WTC11 (cell line): ENCODE results near the gene MAP4K4. TPM values are rescaled to one million over a fixed set of nuclear protein-coding genes. Genes with fewer than 3 reads are reported as not detected.

Experiments
- ATAC-seq: fragments of 200-7000 bp; cut with Tn5 transposase; 2 replicates; pipeline ENCODE4 v1.10.0; 2021; ENCODE audit warnings: mild to moderate bottlenecking, moderate library complexity
- CTCF ChIA-PET: fragments of 300-600 bp; sonication (Branson Sonifier 250); formaldehyde crosslinking; loops from one replicate; lab custom pipeline; 2021; ENCODE audit warnings: antibody characterized with exemption; lab: Charles Lee
- POLR2A ChIA-PET: fragments of 350-600 bp; sonication (Branson Sonifier 250); formaldehyde crosslinking; loops from one replicate; lab custom pipeline; 2021; ENCODE audit warnings: antibody characterized with exemption; lab: Charles Lee
- DNase-seq: peaks from one replicate; pipeline ENCODE4 v3.0.0; 2021; ENCODE audit warnings: low spot score
- H3K27ac Mint-ChIP-seq: 2 replicates; pipeline ENCODE4 v1.8.0; 2021; ENCODE audit warnings: mixed read lengths
- H3K27me3 Mint-ChIP-seq: 2 replicates; pipeline ENCODE4 v1.8.0; 2021; ENCODE audit warnings: low read depth, mild to moderate bottlenecking, moderate library complexity, mixed read lengths
- H3K36me3 Mint-ChIP-seq: 2 replicates; pipeline ENCODE4 v1.8.0; 2021; ENCODE audit warnings: mixed read lengths
- H3K4me1 Mint-ChIP-seq: 2 replicates; pipeline ENCODE4 v1.8.0; 2022; ENCODE audit warnings: mixed read lengths
- H3K4me3 Mint-ChIP-seq: 2 replicates; pipeline ENCODE4 v1.8.0; 2021; ENCODE audit warnings: mild to moderate bottlenecking, moderate library complexity, mixed read lengths
- H3K9me3 Mint-ChIP-seq: 2 replicates; pipeline ENCODE4 v1.8.0; 2021; ENCODE audit warnings: mixed read lengths
- ELF4 ChIP-seq: sonication (generic); formaldehyde crosslinking; IDR thresholded peaks from 2 replicates; pipeline ENCODE4 v1.8.1; 2022; ENCODE audit warnings: low read depth, mild to moderate bottlenecking, moderate library complexity, missing genetic modification reagents
- EMX1 ChIP-seq: fragments of 250-450 bp; sonication (Bioruptor Pico); IDR thresholded peaks from 2 replicates; pipeline ENCODE4 v1.8.0; 2021; ENCODE audit warnings: mild to moderate bottlenecking
- HMGA2 ChIP-seq: fragments of 250-450 bp; sonication (Bioruptor Pico); IDR thresholded peaks from 2 replicates; pipeline ENCODE4 v1.4.0; 2021; ENCODE audit warnings: mild to moderate bottlenecking, moderate library complexity
- MYBL2 ChIP-seq: sonication (generic); formaldehyde crosslinking; IDR thresholded peaks from 2 replicates; pipeline ENCODE4 v1.8.1; 2023; ENCODE audit warnings: mild to moderate bottlenecking, moderate library complexity, missing genetic modification reagents
- NR1H2 ChIP-seq: sonication (generic); formaldehyde crosslinking; IDR thresholded peaks from 2 replicates; pipeline ENCODE4 v1.9.0; 2021; ENCODE audit warnings: mild to moderate bottlenecking, moderate library complexity, missing genetic modification reagents
- ZNF219 ChIP-seq: sonication (generic); formaldehyde crosslinking; IDR thresholded peaks from 2 replicates; pipeline ENCODE4 v1.8.0; 2023; ENCODE audit warnings: missing genetic modification reagents, mild to moderate bottlenecking, borderline replicate concordance
- ZNF317 ChIP-seq: sonication (generic); formaldehyde crosslinking; IDR thresholded peaks from 2 replicates; pipeline ENCODE4 v1.8.1; 2023; ENCODE audit warnings: low read depth, mild to moderate bottlenecking, moderate library complexity, missing genetic modification reagents, borderline replicate concordance
- ZNF396 ChIP-seq: fragments of 250-450 bp; sonication (Bioruptor Pico); IDR thresholded peaks from 2 replicates; pipeline ENCODE4 v1.8.0; 2021; ENCODE audit warnings: mild to moderate bottlenecking, moderate library complexity, borderline replicate concordance
- ZNF423 ChIP-seq: fragments of 250-450 bp; sonication (Bioruptor Pico); IDR thresholded peaks from 2 replicates; pipeline ENCODE4 v2.1.2; 2022; ENCODE audit warnings: mild to moderate bottlenecking, moderate library complexity
- ZNF671 ChIP-seq: fragments of 250-450 bp; sonication (Bioruptor Pico); IDR thresholded peaks from 2 replicates; pipeline ENCODE4 v1.8.0; 2021; ENCODE audit warnings: mild to moderate bottlenecking
- total RNA-seq: library from RNA; stranded (reverse); gene quantifications from 3 replicates; pipeline ENCODE4 v1.2.3, GENCODE V29; 2021
- TF ChIP-seq, protein P1 (sequence below): sonication (generic); formaldehyde crosslinking; IDR thresholded peaks from 2 replicates; pipeline ENCODE4 v1.8.1; 2023; ENCODE audit warnings: mild to moderate bottlenecking, missing genetic modification reagents
- TF ChIP-seq, protein P2 (sequence below): sonication (generic); formaldehyde crosslinking; IDR thresholded peaks from 2 replicates; pipeline ENCODE4 v1.8.0; 2022; ENCODE audit warnings: mild to moderate bottlenecking, missing genetic modification reagents
- TF ChIP-seq, protein P3 (sequence below): sonication (generic); formaldehyde crosslinking; conservative IDR thresholded peaks from 2 replicates; pipeline ENCODE4 v1.8.1; 2023; ENCODE audit warnings: mild to moderate bottlenecking, low read depth, missing genetic modification reagents, moderate library complexity
- TF ChIP-seq, protein P4 (sequence below): sonication (generic); formaldehyde crosslinking; IDR thresholded peaks from 2 replicates; pipeline ENCODE4 v1.8.0; 2023; ENCODE audit warnings: missing genetic modification reagents, mild to moderate bottlenecking, borderline replicate concordance
- TF ChIP-seq, protein P5 (sequence below): fragments of 250-450 bp; sonication (Bioruptor Pico); IDR thresholded peaks from 2 replicates; pipeline ENCODE4 v1.9.0; 2021; ENCODE audit warnings: moderate library complexity, mild to moderate bottlenecking, inconsistent platforms, borderline replicate concordance
- TF ChIP-seq, protein P6 (sequence below): sonication (generic); formaldehyde crosslinking; IDR thresholded peaks from 2 replicates; pipeline ENCODE4 v1.8.1; 2023; ENCODE audit warnings: mild to moderate bottlenecking, missing genetic modification reagents, moderate library complexity
- TF ChIP-seq, protein P7 (sequence below): fragments of 250-450 bp; sonication (Bioruptor Pico); IDR thresholded peaks from 2 replicates; pipeline ENCODE4 v1.9.0; 2021; ENCODE audit warnings: mild to moderate bottlenecking

MAP4K4 gene
- total RNA-seq, 1 experiment from 2014 or later, result 112 TPM

DNA sequence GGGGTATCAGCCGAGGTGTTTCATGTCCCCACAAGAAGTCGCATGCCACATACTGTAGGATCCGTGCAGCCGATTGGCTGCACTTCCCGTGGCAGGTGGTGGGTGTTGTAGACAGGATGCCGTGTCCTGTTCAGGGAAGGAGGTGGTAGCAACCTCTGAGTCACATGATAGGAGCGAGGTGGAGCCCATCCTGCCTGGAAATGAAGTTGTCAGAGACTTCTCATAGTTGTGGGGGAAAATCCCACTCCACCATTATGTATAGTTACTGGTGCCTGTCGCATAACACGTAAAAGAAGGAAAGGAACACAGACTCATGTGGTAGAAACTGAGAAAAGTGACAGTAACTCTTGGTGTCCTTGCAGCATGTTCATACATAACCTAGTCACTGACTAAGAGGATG lies 202.9 kb downstream of the MAP4K4 start:
- POLR2A ChIA-PET, result no interaction called here
- ATAC-seq, result no peak
- TF ChIP-seq, protein P1, sequence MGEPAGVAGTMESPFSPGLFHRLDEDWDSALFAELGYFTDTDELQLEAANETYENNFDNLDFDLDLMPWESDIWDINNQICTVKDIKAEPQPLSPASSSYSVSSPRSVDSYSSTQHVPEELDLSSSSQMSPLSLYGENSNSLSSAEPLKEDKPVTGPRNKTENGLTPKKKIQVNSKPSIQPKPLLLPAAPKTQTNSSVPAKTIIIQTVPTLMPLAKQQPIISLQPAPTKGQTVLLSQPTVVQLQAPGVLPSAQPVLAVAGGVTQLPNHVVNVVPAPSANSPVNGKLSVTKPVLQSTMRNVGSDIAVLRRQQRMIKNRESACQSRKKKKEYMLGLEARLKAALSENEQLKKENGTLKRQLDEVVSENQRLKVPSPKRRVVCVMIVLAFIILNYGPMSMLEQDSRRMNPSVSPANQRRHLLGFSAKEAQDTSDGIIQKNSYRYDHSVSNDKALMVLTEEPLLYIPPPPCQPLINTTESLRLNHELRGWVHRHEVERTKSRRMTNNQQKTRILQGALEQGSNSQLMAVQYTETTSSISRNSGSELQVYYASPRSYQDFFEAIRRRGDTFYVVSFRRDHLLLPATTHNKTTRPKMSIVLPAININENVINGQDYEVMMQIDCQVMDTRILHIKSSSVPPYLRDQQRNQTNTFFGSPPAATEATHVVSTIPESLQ (CRISPR knock-in tag), result no peak
- TF ChIP-seq, protein P2, sequence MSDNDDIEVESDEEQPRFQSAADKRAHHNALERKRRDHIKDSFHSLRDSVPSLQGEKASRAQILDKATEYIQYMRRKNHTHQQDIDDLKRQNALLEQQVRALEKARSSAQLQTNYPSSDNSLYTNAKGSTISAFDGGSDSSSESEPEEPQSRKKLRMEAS (CRISPR knock-in tag), result no peak
- TF ChIP-seq, all 79 proteins: peak for 0
- CTCF ChIA-PET, result no interaction called here
- Mint-ChIP-seq H3K4me1 (peaks cover 22% of the 10 kb centered on the region), H3K36me3 (peaks cover 33% of the 10 kb centered on the region), H3K27ac (no peak overlapping the region), H3K9me3 (peaks cover 41% of the 10 kb centered on the region), H3K4me3 (no peak overlapping the region), H3K27me3 (peaks cover 3% of the 10 kb centered on the region; the same call in 1 of the 2 replicates)
- no peak for DNase-seq

DNA sequence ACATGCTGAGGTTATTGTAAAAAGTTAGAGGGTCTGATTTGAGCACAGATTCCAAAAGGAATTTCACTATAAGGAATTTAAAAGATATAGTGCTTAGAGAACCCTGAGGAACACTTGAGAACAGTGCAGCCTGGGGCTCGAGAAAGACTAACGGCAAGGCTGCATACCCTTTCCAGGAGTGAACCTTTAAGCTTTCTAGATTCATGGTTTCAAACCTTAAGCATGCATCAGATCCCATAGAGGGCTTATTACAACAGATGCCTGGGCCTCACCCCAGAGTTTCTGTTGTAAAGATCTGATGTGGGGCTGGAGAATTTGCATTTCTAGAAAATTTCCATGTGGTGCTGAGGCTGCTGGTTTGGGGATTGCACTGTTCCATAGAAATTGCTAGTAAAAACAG lies 203.7 kb downstream of the MAP4K4 start:
- peaks cover 48% of the 10 kb centered on the region for H3K9me3 Mint-ChIP-seq
- ATAC-seq, result no peak
- peaks cover 17% of the 10 kb centered on the region for H3K4me1 Mint-ChIP-seq

DNA sequence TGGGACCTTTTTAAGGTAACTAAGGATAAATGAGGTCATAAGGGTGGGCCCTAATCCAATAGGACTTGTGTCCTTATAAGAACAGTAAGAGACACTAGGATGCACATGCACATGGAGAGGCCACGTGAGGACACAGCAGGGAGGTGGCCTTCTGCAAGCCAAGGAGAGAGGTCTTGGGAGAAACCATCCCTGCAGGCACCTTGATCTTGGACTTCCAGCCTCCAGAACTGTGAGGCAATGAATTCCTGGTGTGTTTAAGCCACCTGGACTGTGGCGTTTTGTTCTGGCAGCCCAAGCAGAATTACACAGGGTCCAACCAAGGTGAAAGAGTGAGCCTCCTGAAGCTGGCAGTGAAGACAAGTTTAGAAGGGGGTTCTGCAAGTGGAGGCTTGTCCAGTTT lies 204.7 kb downstream of the MAP4K4 start:
- ChIA-PET CTCF (no interaction called here), POLR2A (no interaction called here)
- Mint-ChIP-seq H3K27ac (no peak overlapping the region), H3K9me3 (peaks cover 56% of the 10 kb centered on the region), H3K4me1 (peaks cover 17% of the 10 kb centered on the region), H3K36me3 (peaks cover 49% of the 10 kb centered on the region), H3K27me3 (peaks cover 3% of the 10 kb centered on the region), H3K4me3 (no peak overlapping the region)
- DNase-seq, result no peak
- no peak for ATAC-seq
- TF ChIP-seq NR1H2 (CRISPR knock-in tag), result no peak
- no peak for TF ChIP-seq MYBL2 (CRISPR knock-in tag)
- TF ChIP-seq, protein P3, sequence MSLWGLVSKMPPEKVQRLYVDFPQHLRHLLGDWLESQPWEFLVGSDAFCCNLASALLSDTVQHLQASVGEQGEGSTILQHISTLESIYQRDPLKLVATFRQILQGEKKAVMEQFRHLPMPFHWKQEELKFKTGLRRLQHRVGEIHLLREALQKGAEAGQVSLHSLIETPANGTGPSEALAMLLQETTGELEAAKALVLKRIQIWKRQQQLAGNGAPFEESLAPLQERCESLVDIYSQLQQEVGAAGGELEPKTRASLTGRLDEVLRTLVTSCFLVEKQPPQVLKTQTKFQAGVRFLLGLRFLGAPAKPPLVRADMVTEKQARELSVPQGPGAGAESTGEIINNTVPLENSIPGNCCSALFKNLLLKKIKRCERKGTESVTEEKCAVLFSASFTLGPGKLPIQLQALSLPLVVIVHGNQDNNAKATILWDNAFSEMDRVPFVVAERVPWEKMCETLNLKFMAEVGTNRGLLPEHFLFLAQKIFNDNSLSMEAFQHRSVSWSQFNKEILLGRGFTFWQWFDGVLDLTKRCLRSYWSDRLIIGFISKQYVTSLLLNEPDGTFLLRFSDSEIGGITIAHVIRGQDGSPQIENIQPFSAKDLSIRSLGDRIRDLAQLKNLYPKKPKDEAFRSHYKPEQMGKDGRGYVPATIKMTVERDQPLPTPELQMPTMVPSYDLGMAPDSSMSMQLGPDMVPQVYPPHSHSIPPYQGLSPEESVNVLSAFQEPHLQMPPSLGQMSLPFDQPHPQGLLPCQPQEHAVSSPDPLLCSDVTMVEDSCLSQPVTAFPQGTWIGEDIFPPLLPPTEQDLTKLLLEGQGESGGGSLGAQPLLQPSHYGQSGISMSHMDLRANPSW (CRISPR knock-in tag), result no peak
- TF ChIP-seq, protein P4, sequence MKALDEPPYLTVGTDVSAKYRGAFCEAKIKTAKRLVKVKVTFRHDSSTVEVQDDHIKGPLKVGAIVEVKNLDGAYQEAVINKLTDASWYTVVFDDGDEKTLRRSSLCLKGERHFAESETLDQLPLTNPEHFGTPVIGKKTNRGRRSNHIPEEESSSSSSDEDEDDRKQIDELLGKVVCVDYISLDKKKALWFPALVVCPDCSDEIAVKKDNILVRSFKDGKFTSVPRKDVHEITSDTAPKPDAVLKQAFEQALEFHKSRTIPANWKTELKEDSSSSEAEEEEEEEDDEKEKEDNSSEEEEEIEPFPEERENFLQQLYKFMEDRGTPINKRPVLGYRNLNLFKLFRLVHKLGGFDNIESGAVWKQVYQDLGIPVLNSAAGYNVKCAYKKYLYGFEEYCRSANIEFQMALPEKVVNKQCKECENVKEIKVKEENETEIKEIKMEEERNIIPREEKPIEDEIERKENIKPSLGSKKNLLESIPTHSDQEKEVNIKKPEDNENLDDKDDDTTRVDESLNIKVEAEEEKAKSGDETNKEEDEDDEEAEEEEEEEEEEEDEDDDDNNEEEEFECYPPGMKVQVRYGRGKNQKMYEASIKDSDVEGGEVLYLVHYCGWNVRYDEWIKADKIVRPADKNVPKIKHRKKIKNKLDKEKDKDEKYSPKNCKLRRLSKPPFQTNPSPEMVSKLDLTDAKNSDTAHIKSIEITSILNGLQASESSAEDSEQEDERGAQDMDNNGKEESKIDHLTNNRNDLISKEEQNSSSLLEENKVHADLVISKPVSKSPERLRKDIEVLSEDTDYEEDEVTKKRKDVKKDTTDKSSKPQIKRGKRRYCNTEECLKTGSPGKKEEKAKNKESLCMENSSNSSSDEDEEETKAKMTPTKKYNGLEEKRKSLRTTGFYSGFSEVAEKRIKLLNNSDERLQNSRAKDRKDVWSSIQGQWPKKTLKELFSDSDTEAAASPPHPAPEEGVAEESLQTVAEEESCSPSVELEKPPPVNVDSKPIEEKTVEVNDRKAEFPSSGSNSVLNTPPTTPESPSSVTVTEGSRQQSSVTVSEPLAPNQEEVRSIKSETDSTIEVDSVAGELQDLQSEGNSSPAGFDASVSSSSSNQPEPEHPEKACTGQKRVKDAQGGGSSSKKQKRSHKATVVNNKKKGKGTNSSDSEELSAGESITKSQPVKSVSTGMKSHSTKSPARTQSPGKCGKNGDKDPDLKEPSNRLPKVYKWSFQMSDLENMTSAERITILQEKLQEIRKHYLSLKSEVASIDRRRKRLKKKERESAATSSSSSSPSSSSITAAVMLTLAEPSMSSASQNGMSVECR (CRISPR knock-in tag), result no peak
- no peak for TF ChIP-seq ZNF317 (CRISPR knock-in tag)
- TF ChIP-seq, protein P5, sequence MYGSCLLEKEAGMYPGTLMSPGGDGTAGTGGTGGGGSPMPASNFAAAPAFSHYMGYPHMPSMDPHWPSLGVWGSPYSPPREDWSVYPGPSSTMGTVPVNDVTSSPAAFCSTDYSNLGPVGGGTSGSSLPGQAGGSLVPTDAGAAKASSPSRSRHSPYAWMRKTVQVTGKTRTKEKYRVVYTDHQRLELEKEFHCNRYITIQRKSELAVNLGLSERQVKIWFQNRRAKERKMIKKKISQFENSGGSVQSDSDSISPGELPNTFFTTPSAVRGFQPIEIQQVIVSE (CRISPR knock-in tag), result no peak
- no peak for TF ChIP-seq HMGA2 (CRISPR knock-in tag)
- TF ChIP-seq, protein P6, sequence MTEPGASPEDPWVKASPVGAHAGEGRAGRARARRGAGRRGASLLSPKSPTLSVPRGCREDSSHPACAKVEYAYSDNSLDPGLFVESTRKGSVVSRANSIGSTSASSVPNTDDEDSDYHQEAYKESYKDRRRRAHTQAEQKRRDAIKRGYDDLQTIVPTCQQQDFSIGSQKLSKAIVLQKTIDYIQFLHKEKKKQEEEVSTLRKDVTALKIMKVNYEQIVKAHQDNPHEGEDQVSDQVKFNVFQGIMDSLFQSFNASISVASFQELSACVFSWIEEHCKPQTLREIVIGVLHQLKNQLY (CRISPR knock-in tag), result no peak
- TF ChIP-seq ZNF396 (CRISPR knock-in tag), result no peak
- no peak for TF ChIP-seq ZNF219 (CRISPR knock-in tag)
- no peak for TF ChIP-seq ELF4 (CRISPR knock-in tag)
- TF ChIP-seq, protein P2 (CRISPR knock-in tag), result no peak
- no peak for TF ChIP-seq ZNF671 (CRISPR knock-in tag)

More for the DNA sequence above, 203.7 kb downstream of the MAP4K4 start:
- peaks cover 3% of the 10 kb centered on the region for H3K27me3 Mint-ChIP-seq
- TF ChIP-seq EMX1 (no peak), ZNF423 (no peak), HMGA2 (CRISPR knock-in tag) (no peak)
- TF ChIP-seq, protein P7, sequence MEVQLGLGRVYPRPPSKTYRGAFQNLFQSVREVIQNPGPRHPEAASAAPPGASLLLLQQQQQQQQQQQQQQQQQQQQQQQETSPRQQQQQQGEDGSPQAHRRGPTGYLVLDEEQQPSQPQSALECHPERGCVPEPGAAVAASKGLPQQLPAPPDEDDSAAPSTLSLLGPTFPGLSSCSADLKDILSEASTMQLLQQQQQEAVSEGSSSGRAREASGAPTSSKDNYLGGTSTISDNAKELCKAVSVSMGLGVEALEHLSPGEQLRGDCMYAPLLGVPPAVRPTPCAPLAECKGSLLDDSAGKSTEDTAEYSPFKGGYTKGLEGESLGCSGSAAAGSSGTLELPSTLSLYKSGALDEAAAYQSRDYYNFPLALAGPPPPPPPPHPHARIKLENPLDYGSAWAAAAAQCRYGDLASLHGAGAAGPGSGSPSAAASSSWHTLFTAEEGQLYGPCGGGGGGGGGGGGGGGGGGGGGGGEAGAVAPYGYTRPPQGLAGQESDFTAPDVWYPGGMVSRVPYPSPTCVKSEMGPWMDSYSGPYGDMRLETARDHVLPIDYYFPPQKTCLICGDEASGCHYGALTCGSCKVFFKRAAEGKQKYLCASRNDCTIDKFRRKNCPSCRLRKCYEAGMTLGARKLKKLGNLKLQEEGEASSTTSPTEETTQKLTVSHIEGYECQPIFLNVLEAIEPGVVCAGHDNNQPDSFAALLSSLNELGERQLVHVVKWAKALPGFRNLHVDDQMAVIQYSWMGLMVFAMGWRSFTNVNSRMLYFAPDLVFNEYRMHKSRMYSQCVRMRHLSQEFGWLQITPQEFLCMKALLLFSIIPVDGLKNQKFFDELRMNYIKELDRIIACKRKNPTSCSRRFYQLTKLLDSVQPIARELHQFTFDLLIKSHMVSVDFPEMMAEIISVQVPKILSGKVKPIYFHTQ (CRISPR knock-in tag), result no peak
- no peak overlapping the region for H3K27ac Mint-ChIP-seq
- DNase-seq, result no peak
- H3K36me3 Mint-ChIP-seq, result peaks cover 39% of the 10 kb centered on the region
- ChIA-PET POLR2A (no interaction called here), CTCF (no interaction called here)
- H3K4me3 Mint-ChIP-seq, result no peak overlapping the region
